ENCODE results near the gene NAALADL2.

GRCh38 chr3:175433026-175433674 is 574.0 kb downstream of the NAALADL2 start:
- TF ChIP-seq, protein P1, sequence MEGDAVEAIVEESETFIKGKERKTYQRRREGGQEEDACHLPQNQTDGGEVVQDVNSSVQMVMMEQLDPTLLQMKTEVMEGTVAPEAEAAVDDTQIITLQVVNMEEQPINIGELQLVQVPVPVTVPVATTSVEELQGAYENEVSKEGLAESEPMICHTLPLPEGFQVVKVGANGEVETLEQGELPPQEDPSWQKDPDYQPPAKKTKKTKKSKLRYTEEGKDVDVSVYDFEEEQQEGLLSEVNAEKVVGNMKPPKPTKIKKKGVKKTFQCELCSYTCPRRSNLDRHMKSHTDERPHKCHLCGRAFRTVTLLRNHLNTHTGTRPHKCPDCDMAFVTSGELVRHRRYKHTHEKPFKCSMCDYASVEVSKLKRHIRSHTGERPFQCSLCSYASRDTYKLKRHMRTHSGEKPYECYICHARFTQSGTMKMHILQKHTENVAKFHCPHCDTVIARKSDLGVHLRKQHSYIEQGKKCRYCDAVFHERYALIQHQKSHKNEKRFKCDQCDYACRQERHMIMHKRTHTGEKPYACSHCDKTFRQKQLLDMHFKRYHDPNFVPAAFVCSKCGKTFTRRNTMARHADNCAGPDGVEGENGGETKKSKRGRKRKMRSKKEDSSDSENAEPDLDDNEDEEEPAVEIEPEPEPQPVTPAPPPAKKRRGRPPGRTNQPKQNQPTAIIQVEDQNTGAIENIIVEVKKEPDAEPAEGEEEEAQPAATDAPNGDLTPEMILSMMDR (IDR thresholded peaks at IDR 0.05) = no peak
- TF ChIP-seq POLR2A (IDR thresholded peaks at IDR 0.05) = no peak

All from upper lobe of left lung (tissue), 4 donors.